ENCODE data around the gene SHANK1.

GRCh38 chr19:50647879-50648615 lies 71.6 kb downstream of the SHANK1 start:
- no peak for TF ChIP-seq CTCF (IDR thresholded peaks at IDR 0.05; ENCODE audit: low read length)
- TF ChIP-seq EZH2 (IDR thresholded peaks at IDR 0.05; ENCODE audit: borderline replicate concordance, low read length), result no peak

All from OCI-LY1 (cell line).